ENCODE data around the gene CMIP. TPM values are rescaled to one million over a fixed set of nuclear protein-coding genes. Genes with fewer than 3 reads are reported as not detected.

The CMIP gene
- total RNA-seq, 6 experiments from 2014 or later: 12.2 to 23.0 (median 16.5) TPM

DNA sequence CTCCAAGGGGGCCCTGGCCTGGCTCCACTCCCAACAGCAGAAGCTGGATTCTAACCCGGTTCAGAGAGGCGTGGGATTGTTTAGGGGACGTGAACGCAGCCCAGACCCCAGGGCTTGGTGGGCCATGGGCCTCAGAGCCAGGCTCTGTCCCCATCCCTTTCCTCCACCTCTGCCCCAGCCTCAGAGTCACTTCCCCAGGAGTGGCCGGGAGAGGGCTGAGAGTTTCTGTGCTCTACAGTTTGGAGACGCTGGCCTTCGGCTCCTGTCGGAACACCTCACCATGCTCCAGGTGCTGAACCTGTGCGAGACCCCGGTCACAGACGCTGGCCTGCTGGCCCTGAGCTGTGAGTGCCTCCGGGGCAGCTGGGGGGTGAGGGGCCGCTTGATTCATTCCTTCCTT, 260.7 kb downstream of the CMIP start:
- peaks cover 0 to 12% (median 4%) of the 10 kb centered on the region in 4 donors for H3K4me1 ChIP-seq
- ATAC-seq (no peak), DNase-seq (peak in 1 of 3 donors; percentile 29)
- no peaks in the 10 kb centered on the region for H3K9me3 ChIP-seq
- H3K27me3 ChIP-seq: no peaks in the 10 kb centered on the region
- no peak overlapping the region for H3K4me3 ChIP-seq
- intact Hi-C loops (cut with DNase I): loop anchor here in 1 of 2 donors (10.0 kb wide), 1 partner anchor 290 kb away; no protein-coding TSS in a partner anchor
- no peak overlapping the region for H3K27ac ChIP-seq
- TF ChIP-seq, protein P1, sequence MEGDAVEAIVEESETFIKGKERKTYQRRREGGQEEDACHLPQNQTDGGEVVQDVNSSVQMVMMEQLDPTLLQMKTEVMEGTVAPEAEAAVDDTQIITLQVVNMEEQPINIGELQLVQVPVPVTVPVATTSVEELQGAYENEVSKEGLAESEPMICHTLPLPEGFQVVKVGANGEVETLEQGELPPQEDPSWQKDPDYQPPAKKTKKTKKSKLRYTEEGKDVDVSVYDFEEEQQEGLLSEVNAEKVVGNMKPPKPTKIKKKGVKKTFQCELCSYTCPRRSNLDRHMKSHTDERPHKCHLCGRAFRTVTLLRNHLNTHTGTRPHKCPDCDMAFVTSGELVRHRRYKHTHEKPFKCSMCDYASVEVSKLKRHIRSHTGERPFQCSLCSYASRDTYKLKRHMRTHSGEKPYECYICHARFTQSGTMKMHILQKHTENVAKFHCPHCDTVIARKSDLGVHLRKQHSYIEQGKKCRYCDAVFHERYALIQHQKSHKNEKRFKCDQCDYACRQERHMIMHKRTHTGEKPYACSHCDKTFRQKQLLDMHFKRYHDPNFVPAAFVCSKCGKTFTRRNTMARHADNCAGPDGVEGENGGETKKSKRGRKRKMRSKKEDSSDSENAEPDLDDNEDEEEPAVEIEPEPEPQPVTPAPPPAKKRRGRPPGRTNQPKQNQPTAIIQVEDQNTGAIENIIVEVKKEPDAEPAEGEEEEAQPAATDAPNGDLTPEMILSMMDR (IDR thresholded peaks at IDR 0.05): no peak
- TF ChIP-seq POLR2A (IDR thresholded peaks at IDR 0.05): no peak
- 89% methylated on average over 3 of the region's 13 CpGs for WGBS (ENCODE audit: insufficient coverage, low coverage, low lambda C conversion rate, missing lambda C conversion rate)
- peaks cover 0 to 28% (median 11%) of the 10 kb centered on the region in 4 donors for H3K36me3 ChIP-seq

DNA sequence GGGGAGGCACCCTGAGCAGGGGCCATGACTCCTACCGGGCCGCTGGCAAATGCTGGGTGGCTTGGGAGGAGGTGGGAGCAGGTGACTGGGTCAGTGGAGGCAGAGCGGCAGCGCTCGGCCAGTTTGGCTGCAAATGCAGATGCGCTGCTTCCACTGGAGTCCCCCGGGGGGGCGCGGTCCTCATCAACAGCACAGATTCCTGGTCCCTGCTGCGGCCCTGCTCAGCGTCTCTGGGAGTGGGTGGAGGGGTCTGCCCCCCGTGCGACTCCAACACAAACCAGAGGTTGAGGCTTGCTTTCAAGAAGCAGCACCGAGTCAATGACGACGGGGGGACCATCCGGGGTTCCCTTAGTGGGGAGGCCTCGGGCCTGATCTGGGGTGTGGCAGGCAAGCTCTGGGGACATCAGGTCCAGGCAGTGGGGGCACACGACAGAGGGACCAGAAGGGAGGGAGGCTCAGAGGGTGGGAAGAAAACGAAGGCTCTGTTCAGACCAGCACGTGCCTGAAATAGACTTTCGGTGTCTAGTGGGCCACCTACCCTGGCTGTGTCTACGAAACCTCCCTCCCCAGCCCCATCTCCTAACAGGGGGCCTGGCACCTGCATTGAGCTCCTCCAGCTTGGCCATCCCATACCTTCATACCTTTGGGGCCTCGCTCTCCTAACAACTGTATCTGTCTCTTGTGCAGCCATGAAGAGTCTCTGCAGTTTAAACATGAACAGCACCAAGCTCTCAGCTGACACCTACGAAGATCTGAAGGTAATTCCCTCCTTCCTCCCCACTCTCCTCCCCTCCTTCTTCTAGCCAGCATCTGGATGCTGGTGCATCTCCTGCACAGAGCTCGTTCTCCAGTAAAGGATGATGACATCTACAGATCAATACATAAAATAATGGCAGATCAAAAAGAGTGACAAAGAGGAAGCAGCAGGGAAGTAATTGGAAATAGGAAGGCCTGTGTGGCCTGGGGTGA, 262.0 kb downstream of the CMIP start:
- H3K27ac ChIP-seq: no peak overlapping the region

GRCh38 chr16:81707411-81708265, 263.0 kb downstream of the CMIP start:
- ATAC-seq: peak; percentile 21 to 54 (median 48)
- H3K36me3 ChIP-seq: peaks cover 0 to 19% (median 8%) of the 10 kb centered on the region in 4 donors

More for the DNA sequence above, 262.0 kb downstream of the CMIP start:
- intact Hi-C loops (cut with DNase I): loop anchor here in 1 of 2 donors (10.0 kb wide), 1 partner anchor 292 kb away; no protein-coding TSS in a partner anchor
- no peaks in the 10 kb centered on the region for H3K9me3 ChIP-seq
- H3K4me1 ChIP-seq: peaks cover 0 to 12% (median 4%) of the 10 kb centered on the region in 4 donors
- ATAC-seq (no peak), DNase-seq (peak in 2 of 3 donors; percentile 16 to 33)
- no peak overlapping the region for H3K4me3 ChIP-seq
- H3K27me3 ChIP-seq: no peaks in the 10 kb centered on the region
- TF ChIP-seq POLR2A (IDR thresholded peaks at IDR 0.05): no peak
- TF ChIP-seq, protein P1 (IDR thresholded peaks at IDR 0.05): no peak
- WGBS (ENCODE audit: insufficient coverage, low coverage, low lambda C conversion rate, missing lambda C conversion rate): 74% methylated on average over 4 of the region's 26 CpGs
- H3K36me3 ChIP-seq: peaks cover 0 to 24% (median 10%) of the 10 kb centered on the region in 4 donors

More at GRCh38 chr16:81707411-81708265, 263.0 kb downstream of the CMIP start:
- H3K27ac ChIP-seq: no peak overlapping the region
- no peaks in the 10 kb centered on the region for H3K27me3 ChIP-seq
- intact Hi-C loops (cut with DNase I): loop anchor here in 1 of 2 donors (10.0 kb wide), 1 partner anchor 293 kb away; no protein-coding TSS in a partner anchor
- peak; percentile 53 to 73 (median 62) for DNase-seq
- H3K4me1 ChIP-seq: peaks cover 0 to 12% (median 4%) of the 10 kb centered on the region in 4 donors
- no peak for TF ChIP-seq POLR2A (IDR thresholded peaks at IDR 0.05)
- TF ChIP-seq, protein P1 (IDR thresholded peaks at IDR 0.05): no peak
- WGBS (ENCODE audit: insufficient coverage, low coverage, low lambda C conversion rate, missing lambda C conversion rate): 78% methylated on average over 8 of the region's 27 CpGs
- H3K4me3 ChIP-seq: no peak overlapping the region
- no peaks in the 10 kb centered on the region for H3K9me3 ChIP-seq

Data from right lobe of liver (tissue), 6 donors.